H1 (cell line): ENCODE measurements around the gene PIP4K2C. TPM values are rescaled to one million over a fixed set of nuclear protein-coding genes. Genes with fewer than 3 reads are reported as not detected.

Experiments used
- CTCF ChIA-PET: fragments of 300-600 bp; sonication (Branson Sonifier 250); formaldehyde crosslinking; loops from one replicate; lab custom pipeline; 2021; ENCODE audit not compliant: partially characterized antibody; lab: Charles Lee
- POLR2A ChIA-PET: fragments of 300-600 bp; sonication (Branson Sonifier 250); formaldehyde crosslinking; loops from one replicate; lab custom pipeline; 2021; ENCODE audit warnings: inconsistent platforms; ENCODE audit not compliant: partially characterized antibody; lab: Charles Lee
- DNase-seq, 2 experiments: peaks; one replicate each; pipeline versions ENCODE4 v3.0.0 to v3.0.0-alpha.2; 2010 to 2022; ENCODE audit warnings: low spot score in 2 of 2, low read depth in 1 of 2, mixed read lengths in 1 of 2
- FAIRE-seq: peaks from 2 replicates; lab custom pipeline; 2011; peaks lifted over from hg19 to GRCh38; lab: Jason Lieb, UNC
- H2AFZ ChIP-seq: 2 replicates; pipeline ENCODE4 v1.8.1; 2012; ENCODE audit warnings: low read length, inconsistent platforms
- H2AK5ac ChIP-seq: 2 replicates; pipeline ENCODE4 v1.6.1; 2013; ENCODE audit warnings: low read depth, low read length
- H2BK120ac ChIP-seq: replicated peaks from 2 replicates; pipeline ENCODE3; 2013; ENCODE audit warnings: low read depth, low read length, inconsistent platforms
- H2BK12ac ChIP-seq: 2 replicates; pipeline ENCODE4 v1.6.1; 2013; ENCODE audit warnings: low read depth, low read length
- H2BK15ac ChIP-seq: 2 replicates; pipeline ENCODE4 v1.6.1; 2013; ENCODE audit warnings: low read length
- H2BK20ac ChIP-seq: 2 replicates; pipeline ENCODE4 v1.6.1; 2013; ENCODE audit warnings: low read length
- H2BK5ac ChIP-seq: 2 replicates; pipeline ENCODE4 v1.6.1; 2013; ENCODE audit warnings: low read depth, low read length
- H3K14ac ChIP-seq: 2 replicates; pipeline ENCODE4 v1.6.1; 2013; ENCODE audit warnings: inconsistent platforms; ENCODE audit not compliant: insufficient read length
- H3K18ac ChIP-seq: 2 replicates; pipeline ENCODE4 v1.6.1; 2013; ENCODE audit warnings: low read length; ENCODE audit errors: extremely low read depth
- H3K23ac ChIP-seq: 2 replicates; pipeline ENCODE4 v1.6.1; 2013; ENCODE audit warnings: inconsistent platforms; ENCODE audit not compliant: insufficient read length
- H3K23me2 ChIP-seq: 2 replicates; pipeline ENCODE4 v1.6.1; 2013; ENCODE audit warnings: low read depth, low read length
- H3K27ac ChIP-seq: 2 replicates; pipeline ENCODE4 v1.6.1; 2011; ENCODE audit warnings: low read depth, low read length, inconsistent platforms
- H3K27me3 ChIP-seq, 4 experiments: replicated peaks in 1 of 4; 1 replicate in 1 of 4; 2 replicates in 3 of 4; pipeline versions ENCODE4 v1.6.1 to v1.8.1; 2011 to 2013; ENCODE audit warnings: low read length in 3 of 4, mild to moderate bottlenecking in 3 of 4, inconsistent platforms in 2 of 4, mixed read lengths in 2 of 4, moderate library complexity in 1 of 4; ENCODE audit not compliant: control insufficient read depth in 3 of 4, insufficient read depth in 3 of 4; ENCODE audit errors: extremely low read depth in 1 of 4
- H3K36me3 ChIP-seq, 4 experiments: 2 replicates each; pipeline versions ENCODE4 v1.6.1 to v1.8.1; 2011 to 2013; ENCODE audit warnings: mild to moderate bottlenecking in 4 of 4, low read length in 3 of 4, moderate library complexity in 2 of 4, control low read depth in 1 of 4, inconsistent platforms in 1 of 4; ENCODE audit not compliant: insufficient read depth in 4 of 4, control insufficient read depth in 2 of 4
- H3K4ac ChIP-seq: replicated peaks from 2 replicates; pipeline ENCODE3; 2013; ENCODE audit warnings: low read length, low read depth, mixed read lengths, inconsistent platforms; ENCODE audit not compliant: insufficient read length
- H3K4me1 ChIP-seq, 4 experiments: replicated peaks in 1 of 4; 1 replicate in 1 of 4; 2 replicates in 3 of 4; pipeline versions ENCODE4 v1.6.1 to v1.8.1; 2011 to 2013; ENCODE audit warnings: low read length in 3 of 4, inconsistent platforms in 2 of 4, mixed read lengths in 1 of 4; ENCODE audit not compliant: insufficient read depth in 4 of 4, control insufficient read depth in 3 of 4
- H3K4me2 ChIP-seq, 2 experiments: 2 replicates each; pipeline versions ENCODE4 v1.6.1 to v1.8.1; 2011 to 2013; ENCODE audit warnings: low read depth in 2 of 2, low read length in 2 of 2, control low read depth in 1 of 2, inconsistent platforms in 1 of 2, mild to moderate bottlenecking in 1 of 2; ENCODE audit not compliant: insufficient read depth in 1 of 2
- H3K4me3 ChIP-seq, 4 experiments: fragments of 200-600, 300-600 bp in 1 of 4; sonication (generic), shearing (Covaris generic), sonication (Bioruptor Twin) in 1 of 4; 2 replicates each; pipeline versions ENCODE4 v1.5.1 to v1.8.1; 2011 to 2016; ENCODE audit warnings: low read length in 4 of 4, low read depth in 3 of 4, control low read depth in 2 of 4, inconsistent platforms in 2 of 4, mild to moderate bottlenecking in 2 of 4, mixed read lengths in 1 of 4, moderate library complexity in 1 of 4; ENCODE audit not compliant: insufficient read depth in 2 of 4; ENCODE audit errors: extremely low read depth in 1 of 4
- H3K56ac ChIP-seq: replicated peaks from 2 replicates; pipeline ENCODE3; 2013; ENCODE audit warnings: low read depth, mild to moderate bottlenecking, mixed read lengths, low read length, inconsistent platforms; ENCODE audit not compliant: insufficient read length
- H3K79me1 ChIP-seq: 2 replicates; pipeline ENCODE4 v1.6.1; 2013; ENCODE audit warnings: low read depth, low read length, control low read depth
- H3K79me2 ChIP-seq, 2 experiments: 2 replicates each; pipeline versions ENCODE4 v1.6.1 to v1.8.1; 2012 to 2013; ENCODE audit warnings: low read length in 2 of 2, mild to moderate bottlenecking in 2 of 2, inconsistent platforms in 1 of 2; ENCODE audit not compliant: insufficient read depth in 2 of 2, control insufficient read depth in 1 of 2
- H3K9ac ChIP-seq, 4 experiments: replicated peaks in 1 of 4; 1 replicate in 1 of 4; 2 replicates in 3 of 4; pipeline versions ENCODE4 v1.6.1 to v1.8.1; 2011 to 2013; ENCODE audit warnings: low read depth in 3 of 4, low read length in 3 of 4, control low read depth in 2 of 4, mild to moderate bottlenecking in 2 of 4, moderate library complexity in 2 of 4, inconsistent platforms in 1 of 4; ENCODE audit errors: extremely low read depth in 1 of 4
- H3K9me3 ChIP-seq, 2 experiments: 2 replicates each; pipeline versions ENCODE4 v1.6.1 to v1.8.1; 2012 to 2013; ENCODE audit warnings: mild to moderate bottlenecking in 2 of 2, moderate library complexity in 2 of 2, control low read depth in 1 of 2, inconsistent platforms in 1 of 2, low read depth in 1 of 2, low read length in 1 of 2, mixed read lengths in 1 of 2; ENCODE audit not compliant: insufficient read depth in 2 of 2
- H4K20me1 ChIP-seq, 2 experiments: replicated peaks in 1 of 2; 2 replicates each; pipeline versions ENCODE3 to v1.8.1; 2011 to 2013; ENCODE audit warnings: inconsistent platforms in 2 of 2, low read length in 2 of 2, mild to moderate bottlenecking in 1 of 2; ENCODE audit not compliant: insufficient read depth in 2 of 2, control insufficient read depth in 1 of 2
- H4K5ac ChIP-seq: 2 replicates; pipeline ENCODE4 v1.6.1; 2013; ENCODE audit warnings: low read length, low read depth, mixed read lengths, inconsistent platforms; ENCODE audit not compliant: insufficient read length
- H4K8ac ChIP-seq: 2 replicates; pipeline ENCODE4 v1.8.0; 2013; ENCODE audit warnings: mild to moderate bottlenecking, moderate library complexity, low read length, inconsistent platforms; ENCODE audit not compliant: insufficient read depth; ENCODE audit errors: extremely low read depth
- H4K91ac ChIP-seq: replicated peaks from 2 replicates; pipeline ENCODE3; 2013; ENCODE audit warnings: low read length, mixed read lengths, inconsistent platforms; ENCODE audit not compliant: insufficient read length
- ASH2L ChIP-seq: fragments of 200-600, 300-600 bp; sonication (generic); IDR thresholded peaks from one replicate; pipeline ENCODE4 v1.7.1; 2017; ENCODE audit warnings: low read length
- BCL11A ChIP-seq, 2 experiments: IDR thresholded peaks; one replicate each; pipeline ENCODE4 v1.6.1; 2011; ENCODE audit warnings: low read depth in 2 of 2, low read length in 2 of 2, mild to moderate bottlenecking in 2 of 2
- CHD1 ChIP-seq: IDR thresholded peaks from 2 replicates; pipeline ENCODE4 v1.6.1; 2012; ENCODE audit warnings: low read depth, low read length, improper control_type of control experiment
- CTBP2 ChIP-seq: IDR thresholded peaks from 2 replicates; pipeline ENCODE4 v1.7.0; 2011; ENCODE audit warnings: borderline replicate concordance, mild to moderate bottlenecking, moderate library complexity, mixed read lengths, low read length; ENCODE audit not compliant: insufficient read depth, insufficient read length
- MAFK ChIP-seq: IDR thresholded peaks from 2 replicates; pipeline ENCODE4 v1.6.1; 2012; ENCODE audit warnings: low read depth, mild to moderate bottlenecking, improper control_type of control experiment, low read length
- MAX ChIP-seq: IDR thresholded peaks from 2 replicates; pipeline ENCODE4 v1.6.1; 2012; ENCODE audit warnings: inconsistent platforms
- NANOG ChIP-seq: IDR thresholded peaks from 2 replicates; pipeline ENCODE4 v1.6.1; 2011; ENCODE audit warnings: low read length, low read depth, mild to moderate bottlenecking, inconsistent platforms; ENCODE audit not compliant: insufficient read depth, poor library complexity, severe bottlenecking
- RBBP5 ChIP-seq: IDR thresholded peaks from 2 replicates; pipeline ENCODE4 v1.7.1; 2012; ENCODE audit warnings: low read depth, mild to moderate bottlenecking, inconsistent platforms, low read length, moderate library complexity, borderline replicate concordance
- SUZ12 ChIP-seq: fragments of 200-600 bp; sonication (generic); IDR thresholded peaks from 2 replicates; pipeline ENCODE4 v1.6.1; 2012; ENCODE audit warnings: mild to moderate bottlenecking, inconsistent platforms, low read length, moderate library complexity, mixed read lengths
- TAF1 ChIP-seq: IDR thresholded peaks from 2 replicates; pipeline ENCODE4 v1.6.1; 2011; ENCODE audit warnings: mild to moderate bottlenecking, low read depth, low read length
- ZNF274 ChIP-seq: IDR thresholded peaks from 2 replicates; pipeline ENCODE4 v1.7.0; 2012; ENCODE audit warnings: low read length, borderline replicate concordance; ENCODE audit errors: extremely low read depth
- WGBS, 2 experiments: shearing (Covaris generic) in 1 of 2; methylation state at CpG; one replicate each; pipeline versions ENCODE4 v1.1.6 to v1.1.7; 2013 to 2015; ENCODE audit warnings: low lambda C conversion rate in 2 of 2, mixed read lengths in 2 of 2, inconsistent platforms in 1 of 2, low coverage in 1 of 2, missing lambda C conversion rate in 1 of 2; ENCODE audit not compliant: insufficient replicate concordance in 2 of 2, insufficient coverage in 1 of 2, insufficient read length in 1 of 2; ENCODE audit errors: extremely low coverage in 1 of 2, missing lambda C conversion rate in 1 of 2; 5-methylcytosine and 5-hydroxymethylcytosine counted together
- polyA plus RNA-seq, 7 experiments: library from polyadenylated mRNA; depleted of rRNA in 3 of 7; stranded (reverse) in 5 of 7; unstranded in 2 of 7; fragments of >200 nt in 5 of 7; fragments of 200-250 nt in 2 of 7; gene quantifications; 1 replicate in 5 of 7; 2 replicates in 1 of 7; 4 replicates in 1 of 7; pipeline versions ENCODE4 v1.2.1 to v1.2.3, GENCODE V29; 2011 to 2013; ENCODE audit warnings: missing spikeins in 2 of 7, mixed read lengths in 2 of 7
- total RNA-seq: library from RNA; stranded (reverse); fragmentation: NEBNext Ultra II Directional; extraction: Animal tissue kit (Norgen Biotek cat#: 25700); gene quantifications from 2 replicates; pipeline ENCODE4 v1.2.1, GENCODE V29; 2021

PIP4K2C gene
- total and polyA plus RNA-seq, 2 of the 8 experiments (the other 6 are each of a cell fraction or from before 2014, with no cell fraction given) = 25.0 to 27.1 TPM

- Histone ChIP-seq H2AFZ (no peak overlapping the region), H3K27me3 (peaks cover 93 to 100% (median 99%) of the 10 kb centered on the region in 4 experiments), H3K23ac (no peak overlapping the region), H3K56ac (no peak overlapping the region), H2BK12ac (no peak overlapping the region), H3K9ac (no peak overlapping the region), H4K91ac (no peak overlapping the region), H3K27ac (no peak overlapping the region), H3K4me2 (no peak overlapping the region; a peak in 2 of 4 replicates), H3K79me2 (no peaks in the 10 kb centered on the region), H3K18ac (no peak overlapping the region), H3K36me3 (no peaks in the 10 kb centered on the region; a peak in 1 of 8 replicates), H4K20me1 (peaks cover 2 to 25% of the 10 kb centered on the region in 2 experiments), H2BK15ac (no peak overlapping the region), H3K9me3 (no peaks in the 10 kb centered on the region), H2BK20ac (no peak overlapping the region), H3K4me1 (peaks cover 0 to 19% (median 18%) of the 10 kb centered on the region in 4 experiments; a peak in 6 of 7 replicates), H3K79me1 (0 out of 2 replicates have a peak, but pooled peaks cover 2% of the 10 kb centered on the region), H3K23me2 (peaks cover 4% of the 10 kb centered on the region; the same call in 1 of the 2 replicates), H4K5ac (no peak overlapping the region), H2BK5ac (no peak overlapping the region), H2BK120ac (no peak overlapping the region), H3K14ac (no peak overlapping the region), H2AK5ac (no peak overlapping the region), H4K8ac (no peak overlapping the region), H3K4ac (no peak overlapping the region), H3K4me3 (no peak overlapping the region)
- WGBS, 2 experiments = 71% methylated on average over 13 of the region's 13 CpGs; no CpG with 5 or more reads in 1 of the 2 experiments
- ChIA-PET POLR2A (interaction anchor here (0.7 to 2.1 kb wide), 8 partner anchors 17 to 119 kb away, joined by 3 to 6 read pairs (median 3); partner anchors contain the start of genes DTX3 and TSPAN31), CTCF (interaction anchor here (0.9 to 10.7 kb wide), 10 partner anchors 10 to 109 kb away, joined by 3 to 201 read pairs (median 5); partner anchors contain the start of genes ARHGEF25 and DTX3)
- no peak for FAIRE-seq
- peak in 1 of 2 experiments; percentile 46 for DNase-seq
- TF ChIP-seq ZNF274 (no peak), SUZ12 (no peak), NANOG (no peak), TAF1 (no peak), MAFK (no peak), BCL11A (IDR thresholded peaks at IDR 0.05; ENCODE audit: low read depth in 2 of 2, low read length in 2 of 2) (no peak), MAX (no peak), RBBP5 (no peak), CTBP2 (no peak), CHD1 (no peak), ASH2L (no peak)
Observed at GRCh38 chr12:57626111-57626920, 35.3 kb downstream of the PIP4K2C start.
